Heart left ventricle (tissue), 13 donors: ENCODE results near the gene RPL13.

ENCODE experiments used
- CTCF ChIP-seq, 12 donors: fragments of 200-600 bp; sonication (generic) in 4 of 12; IDR thresholded peaks; one replicate each; pipeline versions ENCODE4 v1.5.0 to v1.8.0; 2018 to 2022; ENCODE audit warnings: antibody characterized with exemption in 12 of 12, mild to moderate bottlenecking in 5 of 12
- POLR2A ChIP-seq, 2 donors: fragments of 450-650 bp; IDR thresholded peaks; one replicate each; pipeline ENCODE4 v1.6.1; 2017; ENCODE audit warnings: antibody characterized with exemption in 2 of 2, mild to moderate bottlenecking in 2 of 2, moderate library complexity in 2 of 2
- donor health status: ischemic (EF 13 %, LVEDD 7.1; RV severe dilation, severe dysfunction).
- donor health status: DM: no; HTN: yes; CAD: no.
- donor health status: DM: no; HTN: no; CAD: no.
- donor health status: ischemic (EF 25% LVEDD 6.9; RV normal size, moderate dysfunction).
- donor health status: ischemic (EF 25% LVEDD 5.7; RV mildly dilated, moderate dysfunction).
- donor health status: ischemic (EF 35%, LVEDD 5.7; RV mildly dilated, moderate dysfunction).
- donor health status: nonischemic (EF 11% LVEDD 7.7; RV severe dilation, severe dysfunction).
- donor health status: DM: yes; HTN: yes; CAD: no.
- donor health status: PGD.
- donor health status: ischemic (EF 29% LVEDD 5.4; RV normal size, mild dysfunction).
- donor health status: nonischemic (EF 23%, LVEDD 6.1; RV moderate dilation, normal function).

DNA sequence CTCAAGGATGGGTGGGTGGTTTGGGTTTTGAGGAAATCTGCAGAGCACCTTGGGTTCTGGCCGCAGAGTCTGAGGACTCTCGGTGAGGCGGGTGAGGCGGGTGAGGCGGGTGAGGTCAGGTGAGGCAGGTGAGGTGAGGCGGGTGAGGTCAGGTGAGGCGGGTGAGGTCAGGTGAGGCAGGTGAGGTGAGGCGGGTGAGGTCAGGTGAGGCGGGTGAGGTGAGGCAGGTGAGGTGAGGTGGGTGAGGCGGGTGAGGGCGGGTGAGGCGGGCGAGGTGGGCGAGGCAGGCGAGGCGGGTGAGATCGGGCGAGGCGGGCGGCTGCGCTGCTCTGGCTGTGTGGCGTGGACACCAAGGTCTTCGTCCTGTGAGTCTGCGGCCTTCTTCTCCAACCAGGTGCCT lies 24.1 kb upstream of the RPL13 start:
- TF ChIP-seq CTCF (IDR thresholded peaks at IDR 0.05): no peak
- TF ChIP-seq POLR2A (IDR thresholded peaks at IDR 0.05): no peak
